Measurements from ENCODE around the gene ELP2.
"Not testable (repeated sequence)": the region's sequence is repeated elsewhere in the genome, so short reads cannot be mapped to it uniquely, and the experiment has no call there.

Gene ELP2, protein sequence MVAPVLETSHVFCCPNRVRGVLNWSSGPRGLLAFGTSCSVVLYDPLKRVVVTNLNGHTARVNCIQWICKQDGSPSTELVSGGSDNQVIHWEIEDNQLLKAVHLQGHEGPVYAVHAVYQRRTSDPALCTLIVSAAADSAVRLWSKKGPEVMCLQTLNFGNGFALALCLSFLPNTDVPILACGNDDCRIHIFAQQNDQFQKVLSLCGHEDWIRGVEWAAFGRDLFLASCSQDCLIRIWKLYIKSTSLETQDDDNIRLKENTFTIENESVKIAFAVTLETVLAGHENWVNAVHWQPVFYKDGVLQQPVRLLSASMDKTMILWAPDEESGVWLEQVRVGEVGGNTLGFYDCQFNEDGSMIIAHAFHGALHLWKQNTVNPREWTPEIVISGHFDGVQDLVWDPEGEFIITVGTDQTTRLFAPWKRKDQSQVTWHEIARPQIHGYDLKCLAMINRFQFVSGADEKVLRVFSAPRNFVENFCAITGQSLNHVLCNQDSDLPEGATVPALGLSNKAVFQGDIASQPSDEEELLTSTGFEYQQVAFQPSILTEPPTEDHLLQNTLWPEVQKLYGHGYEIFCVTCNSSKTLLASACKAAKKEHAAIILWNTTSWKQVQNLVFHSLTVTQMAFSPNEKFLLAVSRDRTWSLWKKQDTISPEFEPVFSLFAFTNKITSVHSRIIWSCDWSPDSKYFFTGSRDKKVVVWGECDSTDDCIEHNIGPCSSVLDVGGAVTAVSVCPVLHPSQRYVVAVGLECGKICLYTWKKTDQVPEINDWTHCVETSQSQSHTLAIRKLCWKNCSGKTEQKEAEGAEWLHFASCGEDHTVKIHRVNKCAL

DNA sequence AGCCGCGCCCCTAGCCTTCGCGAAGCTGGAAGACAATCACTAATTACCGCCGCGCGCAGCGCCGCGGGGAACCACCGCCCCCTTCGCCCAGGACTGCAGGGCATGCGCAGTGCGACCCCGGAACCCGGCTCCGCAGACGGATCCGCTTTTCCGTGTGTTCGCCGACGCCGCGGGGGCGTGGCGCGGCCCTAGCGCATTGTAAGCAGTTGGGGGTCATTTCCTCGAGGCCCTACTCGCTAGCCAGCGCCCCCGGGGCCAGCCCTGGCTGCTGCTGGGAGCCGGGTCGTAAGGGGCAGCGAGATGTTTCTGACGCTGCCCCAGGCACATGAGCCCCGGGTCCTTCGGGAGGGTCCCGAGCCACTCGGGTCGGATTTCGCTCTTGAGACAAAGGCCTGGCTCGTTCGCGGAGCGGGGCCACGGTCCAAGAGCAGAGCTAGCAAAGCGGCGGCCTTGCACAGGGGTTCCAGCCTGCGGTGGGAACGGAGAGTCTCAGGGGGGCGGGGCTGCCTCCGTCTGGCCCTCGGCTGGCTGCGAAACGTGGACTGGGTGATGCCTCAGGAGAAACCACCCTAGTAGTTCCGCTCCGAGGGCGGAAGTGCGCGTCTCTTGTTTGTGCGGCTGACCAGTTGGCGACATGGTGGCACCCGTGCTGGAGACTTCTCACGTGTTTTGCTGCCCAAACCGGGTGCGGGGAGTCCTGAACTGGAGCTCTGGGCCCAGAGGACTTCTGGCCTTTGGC, at the start of gene ELP2, which contains the start of gene SLC39A6:
Gene ELP2 (plus strand): TSS at position 600 of the 739 bp plus-strand sequence. CDS start 35 bp downstream, at position 635.
Gene SLC39A6 (minus strand): TSS at position 41 of the 739 bp plus-strand sequence. CDS start 2,333 bp downstream, outside the sequence.
- Histone ChIP-seq H3K4me3 (replicated peaks; ENCODE audit: low read depth, low read length) (peak within 1 kb of the TSS; percentile 100), H3K36me3 (ENCODE audit: control insufficient read depth, insufficient read depth, low read length) (peaks cover 4% of the 10 kb centered on the region; the same call in 1 of the 2 replicates), H3K27me3 (replicated peaks; ENCODE audit: control insufficient read depth, insufficient read depth, low read length) (no peaks in the 10 kb centered on the region)
- peak; percentile 99 for DNase-seq (ENCODE audit: extremely low read depth, insufficient read length)
- TF ChIP-seq, protein P1, sequence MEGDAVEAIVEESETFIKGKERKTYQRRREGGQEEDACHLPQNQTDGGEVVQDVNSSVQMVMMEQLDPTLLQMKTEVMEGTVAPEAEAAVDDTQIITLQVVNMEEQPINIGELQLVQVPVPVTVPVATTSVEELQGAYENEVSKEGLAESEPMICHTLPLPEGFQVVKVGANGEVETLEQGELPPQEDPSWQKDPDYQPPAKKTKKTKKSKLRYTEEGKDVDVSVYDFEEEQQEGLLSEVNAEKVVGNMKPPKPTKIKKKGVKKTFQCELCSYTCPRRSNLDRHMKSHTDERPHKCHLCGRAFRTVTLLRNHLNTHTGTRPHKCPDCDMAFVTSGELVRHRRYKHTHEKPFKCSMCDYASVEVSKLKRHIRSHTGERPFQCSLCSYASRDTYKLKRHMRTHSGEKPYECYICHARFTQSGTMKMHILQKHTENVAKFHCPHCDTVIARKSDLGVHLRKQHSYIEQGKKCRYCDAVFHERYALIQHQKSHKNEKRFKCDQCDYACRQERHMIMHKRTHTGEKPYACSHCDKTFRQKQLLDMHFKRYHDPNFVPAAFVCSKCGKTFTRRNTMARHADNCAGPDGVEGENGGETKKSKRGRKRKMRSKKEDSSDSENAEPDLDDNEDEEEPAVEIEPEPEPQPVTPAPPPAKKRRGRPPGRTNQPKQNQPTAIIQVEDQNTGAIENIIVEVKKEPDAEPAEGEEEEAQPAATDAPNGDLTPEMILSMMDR (IDR thresholded peaks at IDR 0.05; ENCODE audit: insufficient read depth, low read length, poor library complexity, severe bottlenecking), result no peak

DNA sequence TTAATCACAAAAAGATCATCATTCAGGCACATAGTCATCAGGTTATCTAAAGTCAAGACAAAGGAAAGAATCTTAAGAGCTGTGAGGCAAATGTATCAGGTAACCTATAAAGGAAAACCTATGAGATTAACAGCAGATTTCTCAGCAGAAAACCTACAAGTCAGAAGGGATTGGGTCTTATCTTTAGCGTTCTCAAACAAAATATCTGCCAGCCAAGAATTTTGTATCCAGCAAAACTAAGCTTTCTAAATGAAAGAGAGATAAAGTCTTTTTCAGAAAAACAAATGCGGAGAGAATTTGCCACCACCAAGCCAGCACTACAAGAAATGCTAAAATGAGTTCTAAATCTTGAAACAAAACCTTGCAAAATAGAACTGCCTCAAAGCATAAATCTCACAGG, 48.6 kb upstream of the ELP2 start:
- not testable (repeated sequence) for DNase-seq (ENCODE audit: extremely low read depth, insufficient read length); H3K27me3 ChIP-seq (replicated peaks; ENCODE audit: control insufficient read depth, insufficient read depth, low read length); H3K4me3 ChIP-seq (replicated peaks; ENCODE audit: low read depth, low read length); H3K36me3 ChIP-seq (ENCODE audit: control insufficient read depth, insufficient read depth, low read length)

DNA sequence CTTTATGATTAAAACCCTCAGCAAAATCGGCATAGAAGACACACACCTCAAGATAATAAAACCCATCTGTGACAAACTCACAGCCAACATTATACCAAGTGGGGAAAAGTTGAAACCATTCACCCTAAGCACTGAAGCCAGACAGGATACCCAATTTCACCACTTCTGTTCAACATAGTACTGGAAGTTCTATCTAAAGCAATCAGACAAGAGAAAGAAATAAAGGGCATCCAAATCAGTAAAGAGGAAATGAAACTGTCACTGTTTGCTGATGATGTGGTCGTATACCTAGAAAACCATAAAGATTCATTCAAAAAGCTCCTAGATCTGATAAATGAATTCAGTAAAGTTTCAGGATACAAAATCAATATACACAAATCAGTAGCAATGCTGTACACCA, 46.0 kb upstream of the ELP2 start:
- TF ChIP-seq, protein P1 (IDR thresholded peaks at IDR 0.05; ENCODE audit: insufficient read depth, low read length, poor library complexity, severe bottlenecking), result no peak
- no peak for DNase-seq (ENCODE audit: extremely low read depth, insufficient read length)
- no peaks in the 10 kb centered on the region for H3K36me3 ChIP-seq (ENCODE audit: control insufficient read depth, insufficient read depth, low read length)
- no peak overlapping the region for H3K4me3 ChIP-seq (replicated peaks; ENCODE audit: low read depth, low read length)
- H3K27me3 ChIP-seq (replicated peaks; ENCODE audit: control insufficient read depth, insufficient read depth, low read length), result no peaks in the 10 kb centered on the region

DNA sequence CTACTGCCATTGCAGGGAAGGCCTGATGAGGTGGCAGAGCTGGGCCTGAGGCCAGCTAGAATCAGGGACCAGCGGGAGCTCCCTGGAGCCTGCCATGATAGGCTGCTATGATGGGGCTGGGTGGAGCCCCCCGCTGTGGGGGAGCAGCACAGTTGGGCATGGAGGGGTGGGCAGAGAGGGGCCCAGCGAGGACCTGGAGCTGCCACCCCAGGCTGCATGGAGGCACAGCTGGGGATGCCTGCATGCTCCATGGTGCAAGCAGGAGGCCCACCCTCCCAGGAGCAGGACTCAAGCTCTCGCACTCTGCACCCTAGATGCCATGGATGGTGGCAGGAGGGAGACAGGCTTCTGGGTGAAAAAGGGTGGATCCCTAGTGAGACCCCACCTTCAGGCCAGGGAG, 44.5 kb upstream of the ELP2 start:
- no peaks in the 10 kb centered on the region for H3K36me3 ChIP-seq (ENCODE audit: control insufficient read depth, insufficient read depth, low read length)
- DNase-seq (ENCODE audit: extremely low read depth, insufficient read length), result no peak
- H3K27me3 ChIP-seq (replicated peaks; ENCODE audit: control insufficient read depth, insufficient read depth, low read length), result no peaks in the 10 kb centered on the region
- TF ChIP-seq, protein P1 (IDR thresholded peaks at IDR 0.05; ENCODE audit: insufficient read depth, low read length, poor library complexity, severe bottlenecking), result no peak
- H3K4me3 ChIP-seq (replicated peaks; ENCODE audit: low read depth, low read length), result no peak overlapping the region

DNA sequence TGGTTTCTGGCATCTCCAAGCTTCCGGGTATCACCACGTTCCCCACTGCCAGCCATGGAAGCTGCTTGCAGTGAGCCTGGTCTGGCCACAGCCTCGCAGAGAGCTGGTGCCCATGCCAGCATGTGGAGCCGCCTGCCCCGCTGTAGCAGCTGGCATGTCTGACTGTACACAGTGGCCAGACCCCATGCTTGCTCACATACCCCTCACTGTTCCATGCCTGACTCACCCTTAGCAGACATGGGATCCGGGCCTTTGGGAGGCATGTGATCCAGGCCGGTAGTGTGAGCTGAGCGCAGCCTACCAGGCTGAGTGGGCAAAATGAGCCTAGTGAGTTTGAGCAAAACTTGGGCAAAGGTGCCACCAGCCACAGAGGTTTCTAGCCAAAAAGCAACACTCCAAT, 43.5 kb upstream of the ELP2 start:
- TF ChIP-seq, protein P1 (IDR thresholded peaks at IDR 0.05; ENCODE audit: insufficient read depth, low read length, poor library complexity, severe bottlenecking), result no peak
- H3K4me3 ChIP-seq (replicated peaks; ENCODE audit: low read depth, low read length), result no peak overlapping the region

More for the DNA sequence above, 43.5 kb upstream of the ELP2 start:
- Histone ChIP-seq H3K27me3 (replicated peaks; ENCODE audit: control insufficient read depth, insufficient read depth, low read length) (no peaks in the 10 kb centered on the region), H3K36me3 (ENCODE audit: control insufficient read depth, insufficient read depth, low read length) (no peaks in the 10 kb centered on the region)
- no peak for DNase-seq (ENCODE audit: extremely low read depth, insufficient read length)
